Astrocyte of the cerebellum (primary cell): ENCODE results near the gene MAGED4B.
"Not testable (repeated sequence)": the region's sequence is repeated elsewhere in the genome, so short reads cannot be mapped to it uniquely, and the experiment has no call there.

Source experiments
- DNase-seq: peaks from one replicate; pipeline ENCODE4 v3.0.0-alpha.2; 2011; ENCODE audit warnings: low read depth
- H3K4me3 ChIP-seq: 2 replicates; pipeline ENCODE4 v1.5.1; 2011; ENCODE audit warnings: mild to moderate bottlenecking, low read depth, low read length, moderate library complexity
- CTCF ChIP-seq: IDR thresholded peaks from 2 replicates; pipeline ENCODE4 v1.5.1; 2012; ENCODE audit warnings: low read length, low read depth, moderate library complexity, mild to moderate bottlenecking; ENCODE audit errors: missing control alignments
- in situ Hi-C: cut with HindIII; loops from 2 replicates; pipeline ENCODE4 v1.10.0; 2017; ENCODE audit warnings: low sequenced_read_pairs

The MAGED4B gene

GRCh38 chrX:52068666-52069640, at the start of gene MAGED4B:
Gene MAGED4B (minus strand): TSS chrX:52069183. CDS start chrX:52068172, 1,011 bp downstream.
- H3K4me3 ChIP-seq, in situ Hi-C loops, DNase-seq: not testable (repeated sequence)

- no peak overlapping the region for H3K4me3 ChIP-seq
- in situ Hi-C loops: no loop called here
- DNase-seq: no peak
- TF ChIP-seq CTCF: no peak
Measured at GRCh38 chrX:52118262-52118661, 49.3 kb upstream of the MAGED4B start.

GRCh38 chrX:52082578-52082977, 13.6 kb upstream of the MAGED4B start:
- peak; percentile 13 for DNase-seq
- no peak for TF ChIP-seq CTCF
- H3K4me3 ChIP-seq: no peak overlapping the region
- in situ Hi-C loops: no loop called here

GRCh38 chrX:52078131-52078530, 9.1 kb upstream of the MAGED4B start:
- no peak overlapping the region for H3K4me3 ChIP-seq
- DNase-seq: no peak
- no peak for TF ChIP-seq CTCF
- in situ Hi-C loops: no loop called here

- DNase-seq, H3K4me3 ChIP-seq, in situ Hi-C loops: not testable (repeated sequence)
Measured at GRCh38 chrX:52042288-52042687, 26.7 kb downstream of the MAGED4B start.

- in situ Hi-C loops: no loop called here
- TF ChIP-seq CTCF: no peak
- H3K4me3 ChIP-seq: no peak overlapping the region
- no peak for DNase-seq
Measured at GRCh38 chrX:52034211-52034610, 34.8 kb downstream of the MAGED4B start.

- DNase-seq: no peak
- no peak for TF ChIP-seq CTCF
Measured at GRCh38 chrX:52031371-52031770, 37.6 kb downstream of the MAGED4B start.

GRCh38 chrX:52015794-52016193, 53.2 kb downstream of the MAGED4B start:
- in situ Hi-C loops: no loop called here
- TF ChIP-seq CTCF: no peak
- H3K4me3 ChIP-seq: no peak overlapping the region
- no peak for DNase-seq

More at GRCh38 chrX:52031371-52031770, 37.6 kb downstream of the MAGED4B start:
- no peak overlapping the region for H3K4me3 ChIP-seq
- in situ Hi-C loops: no loop called here
